Middle frontal gyrus (tissue), 1 donor: ENCODE results near the gene ASMTL.
A peak's percentile ranks its signal among the peaks of the same experiment; 100 is the strongest.
"Not testable (repeated sequence)": the region's sequence is repeated elsewhere in the genome, so short reads cannot be mapped to it uniquely, and the experiment has no call there.

Experiments used
- DNase-seq: peaks from one replicate; pipeline ENCODE4 v3.0.0-alpha.2; 2015; ENCODE audit warnings: low spot score; ENCODE audit errors: extremely low spot score

ASMTL gene

GRCh38 chrX:1405769-1406168 is 46.9 kb downstream of the ASMTL start:
- DNase-seq: not testable (repeated sequence)

- not testable (repeated sequence) for DNase-seq
Measured at GRCh38 chrX:1403867-1404266, 48.8 kb downstream of the ASMTL start.

GRCh38 chrX:1403228-1403627 is 49.5 kb downstream of the ASMTL start:
- DNase-seq: no peak

GRCh38 chrX:1401611-1402430 is 50.9 kb downstream of the ASMTL start:
- no peak for DNase-seq

DNA sequence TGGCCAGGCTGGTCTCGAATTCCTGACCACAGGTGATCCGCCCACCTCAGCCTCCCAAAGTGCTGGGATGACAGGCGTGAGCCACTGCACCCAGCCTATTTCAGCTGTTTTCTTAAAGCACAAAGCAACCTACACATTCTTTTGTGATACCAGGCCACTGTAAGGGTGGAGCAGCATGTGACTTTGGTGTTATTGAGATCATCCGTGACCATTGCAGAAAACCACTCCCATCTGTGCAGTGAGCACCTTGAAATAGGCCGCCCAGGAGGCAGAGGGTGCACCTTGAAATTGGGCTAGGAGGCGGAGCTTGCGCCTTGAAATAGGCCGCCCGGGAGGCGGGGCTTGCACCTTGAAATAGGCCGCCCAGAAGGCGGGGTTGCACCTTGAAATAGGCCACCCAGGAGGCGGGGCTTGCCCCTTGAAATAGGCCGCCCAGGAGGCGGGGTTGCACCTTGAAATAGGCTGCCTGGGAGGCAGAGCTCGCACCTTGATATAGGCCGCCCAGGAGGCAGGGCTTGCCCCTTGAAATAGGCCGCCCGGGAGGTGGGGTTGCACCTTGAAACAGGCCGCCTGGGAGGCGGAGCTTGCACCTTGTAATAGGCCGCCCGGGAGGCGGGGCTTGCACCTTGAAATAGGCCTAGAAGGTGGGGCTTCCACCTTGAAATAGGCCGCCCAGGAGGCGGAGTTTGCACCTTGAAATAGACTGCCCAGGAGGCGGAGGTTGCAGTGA is 51.8 kb downstream of the ASMTL start:
- DNase-seq: no peak

GRCh38 chrX:1400049-1400448 is 52.7 kb downstream of the ASMTL start:
- no peak for DNase-seq

GRCh38 chrX:1398431-1399340 is 54.0 kb downstream of the ASMTL start:
- no peak for DNase-seq

DNA sequence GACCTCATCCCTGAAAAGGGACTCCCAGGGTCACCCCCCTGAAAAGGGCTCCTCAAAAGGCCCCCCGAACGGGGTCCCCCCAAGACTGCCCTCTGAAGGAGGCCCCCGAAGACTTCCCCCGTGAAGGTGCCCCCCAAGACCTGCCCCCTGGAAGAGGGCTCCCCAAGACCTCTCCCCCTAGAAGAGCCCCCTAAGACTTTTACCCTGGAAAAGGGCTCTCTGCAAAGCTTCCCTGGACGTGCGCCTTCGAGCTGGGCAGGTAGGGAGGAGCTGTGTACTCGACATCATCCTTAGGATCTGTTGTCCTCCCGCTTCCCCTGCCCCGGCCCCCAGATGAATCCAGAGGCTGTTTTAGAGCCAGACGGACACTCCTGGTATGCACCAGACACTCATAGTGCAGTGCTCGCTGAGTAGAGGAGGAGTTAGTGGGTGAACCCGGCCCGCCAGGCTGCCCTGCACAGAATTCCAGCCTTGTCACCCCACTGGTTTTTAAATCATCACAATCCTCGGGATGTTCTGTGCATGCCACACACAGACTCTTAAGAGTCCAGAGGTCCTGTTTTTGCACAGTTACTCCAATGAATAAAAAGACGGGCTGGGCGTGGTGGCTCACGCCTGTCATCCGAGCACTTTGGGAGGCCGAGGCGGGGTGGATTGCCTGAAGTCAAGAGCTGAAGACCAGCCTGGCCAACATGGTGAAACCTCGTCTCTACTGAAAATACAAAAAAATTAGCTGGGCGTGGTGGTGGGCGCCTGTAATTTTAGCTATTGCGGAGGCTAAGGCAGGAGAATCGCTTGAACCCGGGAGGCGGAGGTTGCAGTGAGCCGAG is 55.1 kb downstream of the ASMTL start:
- DNase-seq: no peak

GRCh38 chrX:1397001-1397400 is 55.7 kb downstream of the ASMTL start:
- DNase-seq: no peak

DNA sequence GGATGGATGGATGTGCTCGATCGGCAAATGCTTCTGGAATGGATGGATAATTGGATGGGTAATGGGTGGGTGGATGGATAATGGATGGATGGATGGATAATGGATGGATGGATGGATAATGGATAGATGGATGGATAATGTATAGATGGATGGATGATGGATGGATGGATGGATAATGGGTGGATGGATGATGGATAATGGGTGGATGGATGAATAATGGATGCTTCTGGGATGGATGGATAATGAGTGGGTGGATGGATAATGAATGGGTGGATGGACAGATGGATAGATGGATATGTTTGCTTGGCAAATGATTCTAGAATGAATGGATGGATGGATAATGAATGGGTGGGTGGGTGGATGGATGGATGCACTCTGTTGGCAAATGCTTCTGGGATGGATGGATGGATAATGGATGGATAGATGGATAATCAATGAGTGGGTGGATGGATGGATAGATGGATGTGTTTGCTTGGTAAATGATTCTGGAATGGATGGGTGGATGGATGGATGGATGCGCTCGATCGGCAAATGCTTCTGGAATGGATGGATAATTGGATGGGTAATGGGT is 57.0 kb downstream of the ASMTL start:
- DNase-seq: no peak

- DNase-seq: no peak
Measured at GRCh38 chrX:1394731-1395501, 57.8 kb downstream of the ASMTL start.

GRCh38 chrX:1393871-1394615 is 58.7 kb downstream of the ASMTL start:
- no peak for DNase-seq

- DNase-seq: no peak
Measured at GRCh38 chrX:1392376-1393068, 60.2 kb downstream of the ASMTL start.

DNA sequence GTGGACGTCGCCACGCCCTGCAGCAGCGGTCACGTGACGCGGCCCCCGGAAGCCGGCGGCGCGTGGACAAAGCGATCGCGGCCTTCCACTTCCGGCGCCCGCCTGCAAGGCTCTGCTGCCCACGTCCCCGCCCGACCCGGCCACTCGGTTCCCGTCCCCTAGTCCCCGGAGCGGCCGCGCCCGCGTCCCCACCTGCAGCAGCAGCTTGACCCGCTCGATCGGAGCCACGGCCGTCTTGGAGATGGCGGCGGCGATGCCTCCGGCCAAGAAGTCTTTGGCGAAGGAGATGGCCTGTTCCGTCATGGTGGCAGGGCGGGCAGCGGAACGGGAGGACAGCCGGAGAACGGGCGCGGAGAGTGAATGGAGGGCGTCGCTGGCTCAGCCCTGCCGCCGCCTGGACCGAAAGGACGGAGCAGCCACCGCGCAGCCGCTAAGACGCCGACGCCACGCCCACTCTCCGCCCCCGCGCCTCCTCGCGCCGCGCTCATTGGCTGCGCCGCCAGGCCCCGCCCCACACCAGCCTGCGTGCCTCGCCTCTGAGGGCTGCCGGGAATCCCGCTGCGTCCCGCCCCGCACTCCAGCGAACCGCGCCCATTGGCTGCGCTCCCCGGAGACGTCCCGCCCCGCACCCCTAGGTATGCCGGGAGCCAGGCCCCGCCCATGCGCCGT is 60.9 kb downstream of the ASMTL start, which contains the start of gene SLC25A6:
Gene SLC25A6 (minus strand): TSS at position 407 of the 669 bp plus-strand sequence. CDS start 104 bp downstream, at position 303.
- DNase-seq: peak; percentile 97

DNA sequence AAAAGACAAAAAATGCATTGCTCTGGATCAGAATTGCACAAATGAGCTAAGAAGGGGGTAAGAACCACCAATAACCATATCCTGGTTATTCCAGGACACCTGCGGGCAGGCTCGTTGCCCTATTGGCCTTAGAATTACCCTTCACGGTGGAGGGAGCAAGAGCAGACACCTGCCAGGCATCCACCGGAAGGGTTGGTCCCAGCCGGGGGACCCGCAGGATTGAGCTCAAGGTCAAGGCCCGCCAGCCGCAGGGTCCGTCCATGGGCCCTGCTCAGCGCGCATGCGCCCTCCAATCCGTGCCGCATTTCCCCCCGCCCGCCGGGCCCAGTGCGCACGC is 61.4 kb downstream of the ASMTL start:
- no peak for DNase-seq

GRCh38 chrX:1390621-1391369 is 61.9 kb downstream of the ASMTL start:
- DNase-seq: no peak

DNA sequence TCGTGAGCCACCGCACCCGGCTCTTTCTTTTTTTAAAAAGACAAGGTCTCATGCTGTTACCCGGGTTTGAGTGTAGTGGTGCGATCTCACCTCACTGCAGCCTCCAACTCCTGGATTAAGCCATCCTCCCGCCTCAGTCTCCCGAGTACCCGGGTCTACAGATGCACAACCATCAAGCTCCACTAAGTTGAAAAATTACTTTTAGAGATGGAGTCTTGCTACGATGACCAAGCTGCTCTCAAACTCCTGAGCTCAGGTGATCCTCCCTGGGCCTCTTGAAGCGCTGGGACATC is 62.8 kb downstream of the ASMTL start:
- no peak for DNase-seq
